Right lobe of liver (tissue), 4 donors: Measurements from ENCODE around the gene DAND5.

Source experiments
- CTCF ChIP-seq, 4 donors: fragments of 200-600 bp in 3 of 4; fragments of 450-650 bp in 1 of 4; IDR thresholded peaks; one replicate each; pipeline versions ENCODE4 v1.5.1 to v1.8.0; 2016 to 2022; ENCODE audit warnings: antibody characterized with exemption in 4 of 4, mild to moderate bottlenecking in 2 of 4
- POLR2A ChIP-seq: fragments of 450-650 bp; IDR thresholded peaks from one replicate; pipeline ENCODE4 v1.6.1; 2017; ENCODE audit warnings: antibody characterized with exemption, mild to moderate bottlenecking
- donor health status: DM: no; HTN: no; CAD: no.
- donor health status: DM: no; HTN: no; CAD: no.
- donor health status: DM: no; HTN: yes; CAD: no.

- TF ChIP-seq CTCF (IDR thresholded peaks at IDR 0.05) = no peak
- no peak for TF ChIP-seq POLR2A
These were observed 43.6 kb downstream of the DAND5 start for GRCh38 chr19:13012690-13013608.
